ENCODE results near the gene MACROD2. TPM values are rescaled to one million over a fixed set of nuclear protein-coding genes. Genes with fewer than 3 reads are reported as not detected.

MACROD2 gene
- total RNA-seq, 1 donor from 2014 or later, result 78.2 TPM

DNA sequence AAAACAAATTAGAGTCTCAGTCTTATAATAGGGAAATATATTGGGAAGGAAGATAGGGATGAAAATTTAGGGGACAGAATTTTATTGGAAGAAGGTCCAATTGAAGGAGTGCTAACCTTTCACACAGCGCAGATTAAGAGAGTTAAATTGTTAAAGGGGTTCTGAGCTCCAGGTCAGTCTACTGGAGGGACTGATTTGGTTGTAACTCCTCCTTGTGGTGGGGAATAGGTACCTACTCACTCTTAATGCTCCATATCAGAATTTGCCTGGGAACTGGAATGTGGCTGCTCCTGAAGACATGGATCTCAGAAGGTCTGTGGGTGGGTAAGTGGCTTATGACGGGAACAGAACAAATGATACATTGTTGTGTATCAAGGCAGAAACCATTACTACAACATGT, 198.6 kb downstream of the MACROD2 start:
- Histone ChIP-seq H3K4me1 (peaks cover 3% of the 10 kb centered on the region), H3K4me3 (no peak overlapping the region), H3K27ac (no peak overlapping the region), H3K9me3 (no peaks in the 10 kb centered on the region), H3K36me3 (no peaks in the 10 kb centered on the region), H3K27me3 (no peaks in the 10 kb centered on the region)
- intact Hi-C loops (cut with DNase I), result no loop called here
- DNase-seq (no peak), ATAC-seq (no peak)
- TF ChIP-seq, protein P1, sequence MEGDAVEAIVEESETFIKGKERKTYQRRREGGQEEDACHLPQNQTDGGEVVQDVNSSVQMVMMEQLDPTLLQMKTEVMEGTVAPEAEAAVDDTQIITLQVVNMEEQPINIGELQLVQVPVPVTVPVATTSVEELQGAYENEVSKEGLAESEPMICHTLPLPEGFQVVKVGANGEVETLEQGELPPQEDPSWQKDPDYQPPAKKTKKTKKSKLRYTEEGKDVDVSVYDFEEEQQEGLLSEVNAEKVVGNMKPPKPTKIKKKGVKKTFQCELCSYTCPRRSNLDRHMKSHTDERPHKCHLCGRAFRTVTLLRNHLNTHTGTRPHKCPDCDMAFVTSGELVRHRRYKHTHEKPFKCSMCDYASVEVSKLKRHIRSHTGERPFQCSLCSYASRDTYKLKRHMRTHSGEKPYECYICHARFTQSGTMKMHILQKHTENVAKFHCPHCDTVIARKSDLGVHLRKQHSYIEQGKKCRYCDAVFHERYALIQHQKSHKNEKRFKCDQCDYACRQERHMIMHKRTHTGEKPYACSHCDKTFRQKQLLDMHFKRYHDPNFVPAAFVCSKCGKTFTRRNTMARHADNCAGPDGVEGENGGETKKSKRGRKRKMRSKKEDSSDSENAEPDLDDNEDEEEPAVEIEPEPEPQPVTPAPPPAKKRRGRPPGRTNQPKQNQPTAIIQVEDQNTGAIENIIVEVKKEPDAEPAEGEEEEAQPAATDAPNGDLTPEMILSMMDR (IDR thresholded peaks at IDR 0.05), result no peak

DNA sequence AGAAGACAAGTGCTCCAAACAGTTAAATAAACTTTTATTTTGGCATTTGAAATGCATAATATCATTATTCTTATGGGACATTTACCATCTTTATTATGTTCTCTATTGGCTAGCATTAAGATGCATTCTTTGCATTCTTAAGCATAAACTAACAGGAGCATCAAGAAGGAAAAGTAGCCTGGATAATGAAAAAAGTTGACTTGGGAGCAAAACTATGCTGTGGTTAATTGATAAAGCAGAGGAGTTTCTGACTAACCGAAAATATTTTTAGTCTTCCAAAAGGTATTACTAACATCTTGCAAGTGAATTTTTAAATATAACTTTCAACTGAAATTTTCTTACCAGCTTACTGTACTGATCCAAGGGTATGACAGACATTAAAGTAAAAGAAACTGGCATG, 201.8 kb downstream of the MACROD2 start:
- peaks cover 3% of the 10 kb centered on the region for H3K9me3 ChIP-seq
- H3K27me3 ChIP-seq, result no peaks in the 10 kb centered on the region
- no peak overlapping the region for H3K27ac ChIP-seq
- H3K4me1 ChIP-seq, result peaks cover 3% of the 10 kb centered on the region
- intact Hi-C loops (cut with DNase I), result no loop called here
- ATAC-seq (no peak), DNase-seq (no peak)
- H3K36me3 ChIP-seq, result no peaks in the 10 kb centered on the region
- TF ChIP-seq, protein P1 (IDR thresholded peaks at IDR 0.05), result no peak
- no peak overlapping the region for H3K4me3 ChIP-seq

DNA sequence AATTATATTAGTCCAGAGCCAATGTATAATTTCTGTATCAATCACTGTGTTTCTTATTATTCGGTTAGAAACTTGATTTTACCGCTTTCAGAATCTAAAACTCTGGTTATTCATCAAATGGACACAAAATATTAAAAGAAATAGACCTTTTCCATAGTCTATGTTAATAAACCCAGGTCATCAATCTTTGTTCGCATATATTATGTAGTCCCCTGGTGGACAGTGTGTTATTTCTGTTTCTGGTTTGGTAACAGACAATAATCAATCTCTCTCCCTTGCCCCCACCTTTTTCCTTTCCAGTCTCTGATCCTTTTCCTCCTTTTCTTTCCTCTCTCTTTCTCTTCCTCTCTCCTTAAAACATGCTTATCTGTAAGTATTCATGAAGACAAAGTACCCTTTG, 203.1 kb downstream of the MACROD2 start:
- ATAC-seq (no peak), DNase-seq (no peak)
- H3K4me1 ChIP-seq, result peaks cover 3% of the 10 kb centered on the region
- intact Hi-C loops (cut with DNase I), result no loop called here
- peaks cover 3% of the 10 kb centered on the region for H3K9me3 ChIP-seq
- no peaks in the 10 kb centered on the region for H3K27me3 ChIP-seq
- TF ChIP-seq, protein P1 (IDR thresholded peaks at IDR 0.05), result no peak
- no peak overlapping the region for H3K4me3 ChIP-seq
- no peak overlapping the region for H3K27ac ChIP-seq
- H3K36me3 ChIP-seq, result no peaks in the 10 kb centered on the region

DNA sequence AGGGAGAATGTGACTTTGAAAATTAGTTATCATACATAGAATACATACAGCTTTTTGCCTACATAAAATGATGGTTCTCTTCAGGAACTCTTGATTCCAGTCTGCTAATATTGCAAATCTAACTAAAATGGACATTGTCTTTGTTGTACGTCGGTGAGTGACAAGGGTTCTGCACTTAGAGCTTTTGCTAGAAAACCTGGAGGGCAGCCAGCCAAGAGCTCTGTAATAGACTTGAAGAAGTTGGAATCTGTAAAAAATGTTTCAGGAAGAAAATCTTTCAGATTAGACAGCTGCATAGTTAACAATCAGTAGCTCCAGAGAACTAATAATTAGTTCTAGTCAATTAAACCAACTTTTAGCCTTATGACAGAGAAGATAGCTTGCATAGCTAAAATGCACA, 203.8 kb downstream of the MACROD2 start:
- Histone ChIP-seq H3K9me3 (peaks cover 3% of the 10 kb centered on the region), H3K27me3 (no peaks in the 10 kb centered on the region), H3K27ac (no peak overlapping the region), H3K4me1 (peaks cover 3% of the 10 kb centered on the region), H3K36me3 (no peaks in the 10 kb centered on the region), H3K4me3 (no peak overlapping the region)
- DNase-seq, result no peak
- ATAC-seq, result no peak
- intact Hi-C loops (cut with DNase I), result no loop called here
- TF ChIP-seq, protein P1 (IDR thresholded peaks at IDR 0.05), result no peak

DNA sequence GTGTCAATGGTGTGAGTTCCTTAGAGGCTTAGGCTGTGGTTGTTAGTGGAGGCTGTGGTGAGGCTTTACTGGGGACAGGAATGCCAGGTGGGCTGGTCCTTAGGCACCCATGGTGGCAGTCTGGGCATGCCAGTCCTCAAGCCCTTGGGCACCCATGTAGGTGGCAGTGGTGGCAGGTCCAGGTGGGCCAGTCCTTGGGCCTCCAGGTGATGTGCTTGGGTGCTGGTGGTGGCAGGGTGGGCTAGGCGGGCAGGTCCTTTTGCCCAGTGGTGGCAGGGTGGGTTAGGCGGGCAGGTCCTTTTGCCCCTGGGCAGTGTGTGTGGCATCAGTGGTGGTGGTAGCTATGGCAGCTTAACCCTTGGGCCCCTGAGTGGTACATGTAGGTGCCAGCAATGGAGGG, 208.3 kb downstream of the MACROD2 start:
- DNase-seq (no peak), ATAC-seq (peak; percentile 37)
- Histone ChIP-seq H3K27ac (no peak overlapping the region), H3K27me3 (no peaks in the 10 kb centered on the region), H3K9me3 (peaks cover 3% of the 10 kb centered on the region), H3K36me3 (no peaks in the 10 kb centered on the region), H3K4me3 (no peak overlapping the region), H3K4me1 (no peaks in the 10 kb centered on the region)
- TF ChIP-seq, protein P1 (IDR thresholded peaks at IDR 0.05), result no peak
- intact Hi-C loops (cut with DNase I), result no loop called here

DNA sequence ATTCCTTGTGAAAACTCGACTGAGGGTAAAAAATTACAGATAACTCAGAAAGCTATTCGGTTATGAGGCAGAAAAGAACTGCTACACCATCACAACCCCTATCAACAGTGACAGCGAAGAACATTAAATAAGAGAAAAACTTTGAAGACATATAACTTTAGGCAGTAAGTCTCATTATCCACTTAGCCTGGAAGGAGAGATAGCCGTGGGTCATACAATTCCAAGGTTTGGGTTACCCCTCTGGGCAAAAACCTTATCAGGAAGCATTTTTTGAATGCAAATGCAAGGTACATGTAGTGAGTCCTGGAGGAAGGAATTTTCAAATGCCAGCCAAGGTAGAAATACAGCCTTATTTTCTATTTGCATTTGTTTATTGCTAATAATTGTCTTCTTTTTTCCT, 212.3 kb downstream of the MACROD2 start:
- TF ChIP-seq, protein P1 (IDR thresholded peaks at IDR 0.05), result no peak
- Histone ChIP-seq H3K27ac (no peak overlapping the region), H3K9me3 (no peaks in the 10 kb centered on the region), H3K4me1 (no peaks in the 10 kb centered on the region), H3K4me3 (no peak overlapping the region), H3K27me3 (no peaks in the 10 kb centered on the region), H3K36me3 (no peaks in the 10 kb centered on the region)
- intact Hi-C loops (cut with DNase I), result no loop called here
- DNase-seq (no peak), ATAC-seq (no peak)

Measured in upper lobe of right lung (tissue), 1 donor.